Hematopoietic multipotent progenitor cell treated with erythropoietin and hydrocortisone succinate and interleukin-3 and kit ligand, for 4 days (in vitro differentiated cells): ENCODE data around the gene AUP1.

ENCODE experiments used
- DNase-seq: peaks from one replicate; pipeline ENCODE4 v3.0.0-alpha.2; 2015

Gene AUP1

GRCh38 chr2:74556159-74556558 lies 26.7 kb upstream of the AUP1 start:
- no peak for DNase-seq

DNA sequence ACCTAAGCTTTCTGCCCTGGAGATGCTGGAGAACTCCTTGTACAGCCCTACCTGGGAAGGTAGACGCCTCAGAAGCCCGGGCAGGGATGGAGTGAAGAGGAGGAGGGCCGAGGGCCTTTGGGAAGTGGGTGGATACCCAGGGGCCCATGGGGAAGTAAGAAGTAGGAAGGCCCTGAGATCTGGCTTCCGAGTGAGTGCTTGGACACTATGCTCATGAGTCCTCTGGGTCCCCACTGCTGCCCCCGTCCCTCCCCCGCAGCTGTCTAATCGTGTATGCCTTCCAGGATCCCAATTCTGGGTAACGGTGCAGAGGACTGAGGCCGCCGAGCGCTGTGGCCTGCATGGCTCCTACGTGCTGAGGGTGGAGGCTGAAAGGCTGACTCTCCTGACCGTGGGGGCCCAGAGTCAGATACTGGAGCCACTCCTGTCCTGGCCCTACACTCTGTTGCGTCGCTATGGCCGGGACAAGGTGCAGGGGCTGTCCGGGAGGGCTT lies 26.2 kb upstream of the AUP1 start:
- DNase-seq: peak; percentile 53

GRCh38 chr2:74554820-74555531 lies 25.5 kb upstream of the AUP1 start:
- DNase-seq: peak; percentile 76

- peak; percentile 91 for DNase-seq
Observed at GRCh38 chr2:74553892-74554819, 24.6 kb upstream of the AUP1 start, which contains the start of the genes DOK1 and LOXL3. TSS of gene DOK1 (plus strand) at chr2:74554720. CDS start at chr2:74554755, 35 bp downstream. TSS of gene LOXL3 (minus strand) at chr2:74553942. CDS start at chr2:74552634, 1,308 bp downstream.

DNA sequence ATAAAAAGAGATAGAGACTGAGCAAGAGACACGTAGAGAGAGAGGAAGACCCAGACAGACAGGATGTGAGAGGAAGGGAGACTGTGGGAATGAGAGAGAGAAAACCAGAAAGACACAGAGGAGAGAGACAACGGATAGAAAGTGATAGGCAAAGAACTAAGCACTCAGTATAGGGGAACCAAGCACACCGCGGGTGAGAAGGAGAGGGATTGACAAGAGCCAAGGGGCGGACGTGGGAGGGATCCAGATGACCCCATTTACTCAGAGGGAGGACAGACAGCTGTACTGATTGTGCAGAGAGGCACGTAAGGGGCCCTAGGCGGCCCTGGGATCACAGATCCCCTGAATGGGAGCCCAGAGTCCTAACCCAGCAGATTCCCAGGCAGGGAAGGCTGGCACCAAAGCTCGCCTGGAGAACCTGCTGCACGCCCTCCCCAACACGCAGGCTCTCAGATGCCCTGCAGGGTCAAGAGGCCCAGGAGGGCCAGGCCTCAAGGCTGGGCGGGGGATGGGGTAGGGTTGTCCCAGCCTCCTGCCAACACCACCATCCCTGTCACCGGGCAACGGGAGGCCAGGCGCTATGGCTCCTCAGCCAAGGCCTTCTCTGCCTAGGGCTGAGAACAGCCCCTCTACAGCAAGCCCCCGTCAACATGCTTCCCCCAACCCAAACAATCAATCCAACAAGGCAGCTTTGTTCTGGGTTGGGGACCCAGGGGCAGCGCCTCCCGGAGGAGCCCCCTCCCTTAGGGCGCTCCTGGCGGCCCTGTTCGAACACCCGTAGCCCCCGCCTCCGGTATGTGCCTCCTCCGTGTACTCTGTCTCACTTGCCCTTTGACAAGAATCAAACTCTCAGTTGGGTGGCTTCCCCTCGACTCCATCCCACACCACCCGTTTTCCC lies 23.7 kb upstream of the AUP1 start:
- peak; percentile 48 for DNase-seq

GRCh38 chr2:74551942-74552913 lies 22.7 kb upstream of the AUP1 start:
- no peak for DNase-seq

- DNase-seq: no peak
Observed at GRCh38 chr2:74551530-74551929, 22.0 kb upstream of the AUP1 start.

DNA sequence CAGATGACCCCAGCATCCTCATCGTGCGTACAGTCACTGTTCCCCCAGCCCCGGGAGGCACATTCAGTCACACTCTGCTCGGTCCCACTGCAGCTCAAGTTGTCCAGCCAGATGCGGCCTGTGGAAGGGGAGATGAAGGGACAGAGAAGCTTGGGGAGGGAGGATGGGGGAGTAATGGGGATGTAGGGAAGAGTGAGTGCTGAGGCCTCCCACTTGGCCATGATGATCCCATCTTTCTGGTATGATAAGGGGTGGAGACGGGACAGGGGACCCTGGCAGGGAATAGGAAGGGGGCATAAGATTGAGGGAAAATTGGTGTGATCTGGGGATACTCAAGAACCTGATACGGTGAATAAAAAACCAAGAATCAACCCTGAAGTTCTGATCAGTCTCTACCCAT lies 20.7 kb upstream of the AUP1 start:
- DNase-seq: no peak

DNA sequence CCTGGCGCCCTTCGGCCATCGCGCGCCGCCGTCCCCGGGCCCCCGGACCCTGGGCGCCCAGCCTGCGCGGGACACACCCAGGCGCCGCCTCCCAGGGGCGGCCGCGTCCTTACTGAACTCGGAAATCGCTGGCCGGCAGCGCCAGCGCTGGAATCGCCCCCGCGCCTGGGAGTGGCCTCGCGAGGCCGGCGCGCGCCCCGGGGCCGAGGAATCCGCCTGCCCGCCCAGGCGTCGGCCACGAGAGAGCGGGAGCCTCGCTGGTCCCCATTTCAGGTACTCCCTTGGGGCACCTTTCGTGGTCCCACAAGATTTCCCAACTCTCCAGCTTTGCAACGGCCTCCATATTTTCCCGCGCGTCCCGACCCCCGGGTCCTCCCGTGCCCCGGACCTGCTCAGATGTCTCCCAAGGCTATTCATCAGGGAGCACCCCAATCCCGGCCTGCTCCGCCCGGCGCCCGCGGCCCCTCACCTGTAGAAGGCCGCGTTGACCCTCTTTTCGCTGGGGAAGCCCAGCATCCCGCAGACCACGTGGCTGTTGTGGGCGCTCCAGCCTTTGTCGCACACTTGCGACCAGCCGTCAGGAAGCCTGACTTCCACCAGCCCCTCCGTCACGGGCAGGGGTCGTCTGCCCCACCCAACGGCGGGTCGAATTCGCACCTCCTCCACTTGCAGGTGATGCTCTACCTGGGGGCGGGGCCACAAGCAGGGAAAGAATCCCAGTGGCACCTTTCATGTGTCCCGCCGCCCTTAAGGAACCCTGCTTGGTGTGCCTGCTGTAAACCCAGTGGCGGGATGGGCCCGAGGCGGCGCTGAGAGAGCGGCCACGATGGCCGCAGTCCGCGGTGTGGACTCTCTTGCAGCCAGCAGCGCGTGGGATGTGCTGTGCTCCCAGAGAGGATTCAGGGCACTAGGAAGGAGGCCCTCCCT lies 19.7 kb upstream of the AUP1 start:
- peak; percentile 86 for DNase-seq

DNA sequence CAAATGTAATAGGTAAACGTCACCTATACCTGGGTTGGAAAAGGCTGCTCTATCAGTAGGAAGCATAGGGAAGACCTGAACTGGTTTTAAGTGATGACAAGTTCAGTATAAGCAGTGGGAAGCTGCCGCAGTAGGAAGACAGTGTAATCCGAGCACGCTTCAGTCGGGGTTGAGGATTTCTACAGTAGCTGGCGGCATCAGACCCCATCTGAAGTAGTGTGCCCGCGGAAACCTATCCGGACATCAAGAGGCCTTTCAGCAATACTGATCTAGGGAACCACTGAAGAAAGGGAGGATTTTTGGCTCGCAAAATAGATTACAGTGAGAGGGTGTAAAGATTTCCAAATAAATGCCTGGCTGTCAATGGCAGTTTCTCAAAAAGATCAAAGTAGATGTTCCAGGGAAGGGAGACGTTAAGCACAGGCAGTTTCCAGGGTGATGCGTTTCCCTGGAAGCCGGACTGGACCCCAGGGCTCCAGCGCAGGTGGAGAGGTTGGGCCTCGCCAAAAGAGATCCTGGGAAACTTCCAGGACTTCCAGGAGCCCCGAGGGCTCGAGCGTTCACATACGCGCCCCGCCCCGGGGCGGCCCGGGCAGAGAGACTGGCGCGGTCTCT lies 18.9 kb upstream of the AUP1 start:
- DNase-seq: no peak

DNA sequence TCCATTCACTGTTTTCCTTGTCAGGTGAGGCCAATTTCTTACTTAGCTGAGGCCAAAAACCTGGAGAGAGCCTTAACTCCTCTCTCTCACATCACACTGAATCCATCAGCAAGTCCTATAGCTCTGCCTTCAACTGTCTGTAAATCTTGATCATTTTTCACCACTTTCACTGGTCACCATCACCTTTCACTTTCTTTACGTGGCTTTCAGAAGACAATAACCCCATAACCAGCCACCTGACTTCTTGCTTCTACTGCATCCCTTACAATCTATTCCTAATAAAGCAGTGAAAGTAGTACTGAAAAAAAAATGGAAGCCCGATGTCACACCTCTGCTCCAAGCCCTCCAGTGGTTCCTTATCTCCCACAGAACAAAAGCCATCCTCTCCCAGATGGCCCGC lies 16.5 kb upstream of the AUP1 start:
- no peak for DNase-seq

GRCh38 chr2:74544634-74545033 lies 15.1 kb upstream of the AUP1 start:
- no peak for DNase-seq

DNA sequence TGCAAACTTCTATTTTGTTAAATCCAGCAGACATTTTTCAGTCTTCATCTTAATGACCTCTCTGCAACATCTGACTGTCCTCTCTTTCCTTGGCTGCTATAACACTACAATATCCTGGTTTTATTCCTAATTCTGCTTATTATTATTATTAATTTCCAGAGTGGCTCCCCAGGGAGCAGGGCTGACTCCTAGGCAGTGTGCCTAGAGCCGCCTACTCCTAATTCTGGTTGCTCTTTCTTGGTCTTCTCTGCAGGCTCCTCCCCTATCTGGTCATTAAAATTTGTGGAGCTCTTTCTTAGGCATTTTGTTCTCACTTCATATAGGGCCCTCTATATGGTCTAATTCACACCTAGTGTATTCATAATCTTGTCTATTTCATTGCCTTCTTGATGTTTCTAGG lies 13.5 kb upstream of the AUP1 start:
- DNase-seq: no peak

DNA sequence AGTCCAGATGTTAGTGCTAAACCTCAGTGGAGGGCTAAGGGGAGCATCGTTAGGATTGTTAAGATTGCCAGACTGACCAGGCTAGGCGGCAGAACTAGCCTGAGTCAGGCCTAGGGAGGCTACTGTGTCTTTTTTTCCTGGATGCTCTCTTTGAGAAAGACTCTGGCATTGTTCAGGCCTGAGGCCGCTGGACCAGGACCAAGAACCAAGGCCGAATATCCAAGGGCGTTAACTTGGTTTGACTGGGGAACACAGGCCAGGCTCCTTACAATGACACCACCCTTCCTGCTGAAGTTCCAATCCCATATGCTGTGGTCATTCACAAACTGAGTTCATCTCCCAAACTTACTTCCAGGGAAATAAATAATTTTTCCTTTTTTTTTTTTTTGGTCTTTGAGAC lies 10.8 kb upstream of the AUP1 start:
- DNase-seq: no peak

DNA sequence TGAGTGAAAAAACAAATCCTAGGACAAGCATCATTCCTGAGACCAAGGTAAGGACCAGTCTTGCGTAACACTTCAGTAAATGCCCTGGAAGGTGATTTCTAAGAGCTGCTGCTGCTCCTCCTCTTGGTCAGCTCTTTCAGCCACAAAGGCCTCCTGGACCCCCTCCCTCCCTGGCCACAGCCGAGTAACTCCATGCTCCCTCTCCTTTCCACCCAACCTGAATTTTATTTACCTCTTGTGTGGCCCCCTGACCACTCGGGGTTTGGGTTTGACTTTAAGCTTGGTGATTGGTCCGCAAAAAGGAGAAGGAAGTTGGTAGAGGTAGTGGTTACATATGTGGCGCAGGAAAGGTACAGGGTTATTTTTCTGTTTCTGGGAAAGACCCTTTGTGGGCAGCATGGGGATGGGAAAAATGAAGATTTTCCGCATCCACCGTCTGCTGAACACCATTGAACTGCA lies 9.4 kb upstream of the AUP1 start:
- DNase-seq: peak; percentile 35

DNA sequence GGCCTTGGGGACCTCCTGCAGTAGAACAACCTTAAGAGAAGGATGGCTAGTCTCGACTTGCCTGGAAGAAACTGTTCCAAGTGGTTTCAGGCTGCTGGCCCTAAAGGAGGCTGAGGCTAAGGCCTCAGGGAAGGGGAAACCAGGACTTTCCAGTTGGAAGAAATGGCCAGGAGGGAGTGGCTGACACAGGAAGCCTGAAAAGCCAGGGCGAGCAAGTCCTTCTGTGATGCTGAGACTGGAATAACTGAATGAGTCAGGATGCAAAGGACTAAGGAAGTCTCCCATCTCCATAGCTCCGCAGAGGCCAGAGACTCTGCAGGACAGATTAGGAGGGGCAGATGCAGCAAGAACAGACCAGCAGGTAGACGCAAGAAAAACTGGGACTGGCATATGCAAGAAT lies 7.6 kb upstream of the AUP1 start:
- DNase-seq: no peak

GRCh38 chr2:74536166-74536950 lies 6.9 kb upstream of the AUP1 start:
- no peak for DNase-seq

DNA sequence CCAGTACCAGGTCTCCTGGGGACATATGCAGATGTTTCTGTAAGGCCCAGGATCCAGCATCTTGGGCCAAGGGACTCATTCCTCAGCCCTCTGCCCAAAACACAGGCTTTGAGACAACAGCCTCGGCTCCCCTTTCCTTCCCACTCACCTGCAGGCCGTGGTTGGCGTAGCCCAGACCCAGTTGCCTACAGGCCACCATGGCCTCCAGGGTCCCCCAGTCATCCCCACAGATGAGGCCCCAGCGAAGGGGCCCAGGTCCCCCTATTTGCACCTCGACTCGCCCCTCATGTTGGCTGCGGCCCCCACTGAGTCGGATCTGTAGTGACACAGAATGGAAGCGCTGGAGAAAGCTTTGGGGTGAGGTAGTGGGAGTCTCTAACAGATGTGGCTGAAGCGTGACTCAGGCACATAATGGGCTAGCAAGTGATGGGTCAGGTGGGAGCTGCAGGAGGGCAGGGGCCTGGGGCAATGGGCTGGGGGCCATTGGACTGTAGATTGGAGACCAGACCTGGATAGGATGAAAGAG lies 6.0 kb upstream of the AUP1 start:
- no peak for DNase-seq

DNA sequence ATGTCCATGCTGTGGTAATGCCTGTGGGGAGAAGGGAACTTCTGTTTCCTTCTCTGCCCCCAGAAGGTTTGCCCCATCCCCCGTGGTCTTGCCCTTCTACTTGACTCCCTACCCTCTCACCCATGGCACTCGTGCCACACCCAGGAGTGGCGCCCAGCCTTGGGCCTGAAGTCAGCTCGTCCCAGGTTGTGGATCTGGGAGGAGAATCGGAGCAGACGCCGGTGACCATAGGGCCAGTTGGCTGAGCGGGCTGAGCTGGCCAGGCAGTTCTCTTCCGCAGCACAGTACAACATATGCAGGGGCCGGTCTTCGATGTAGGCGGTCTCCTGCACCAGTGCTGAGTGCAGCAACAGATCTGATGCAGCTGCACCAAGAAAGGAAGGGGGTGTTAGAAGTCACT lies 4.9 kb upstream of the AUP1 start:
- DNase-seq: no peak
